Activated T-cell treated with anti-CD3 and anti-CD28 coated beads, Interleukin-2, amount 50 U/mL, for 4 hours (primary cell): ENCODE results near the gene PHKA2. TPM values are rescaled to one million over a fixed set of nuclear protein-coding genes. Genes with fewer than 3 reads are reported as not detected.
"Not testable (repeated sequence)": the region's sequence is repeated elsewhere in the genome, so short reads cannot be mapped to it uniquely, and the experiment has no call there.

Experiments used
- ATAC-seq, 2 donors: fragments of 200-7000 bp; cut with Tn5 transposase; one replicate each; pipeline ENCODE4 v1.10.0; 2021
- DNase-seq: peaks from one replicate; pipeline ENCODE4 v3.0.0-alpha.2; 2020
- H3K27me3 Mint-ChIP-seq: one replicate; pipeline ENCODE4 v1.8.0; 2021; ENCODE audit warnings: low read depth, mixed read lengths
- H3K36me3 Mint-ChIP-seq: one replicate; pipeline ENCODE4 v1.8.0; 2022; ENCODE audit warnings: mixed read lengths; ENCODE audit not compliant: insufficient read depth
- H3K4me1 Mint-ChIP-seq: one replicate; pipeline ENCODE4 v1.8.0; 2021; ENCODE audit warnings: low read depth, mixed read lengths
- H3K4me3 Mint-ChIP-seq: one replicate; pipeline ENCODE4 v1.8.0; 2021; ENCODE audit warnings: mild to moderate bottlenecking, moderate library complexity, mixed read lengths
- H3K9me3 Mint-ChIP-seq: one replicate; pipeline ENCODE4 v1.8.0; 2021; ENCODE audit warnings: mixed read lengths
- total RNA-seq, 3 donors: library from RNA; stranded (reverse); gene quantifications; one replicate each; pipeline ENCODE4 v1.2.1, GENCODE V29; 2021

The PHKA2 gene, protein sequence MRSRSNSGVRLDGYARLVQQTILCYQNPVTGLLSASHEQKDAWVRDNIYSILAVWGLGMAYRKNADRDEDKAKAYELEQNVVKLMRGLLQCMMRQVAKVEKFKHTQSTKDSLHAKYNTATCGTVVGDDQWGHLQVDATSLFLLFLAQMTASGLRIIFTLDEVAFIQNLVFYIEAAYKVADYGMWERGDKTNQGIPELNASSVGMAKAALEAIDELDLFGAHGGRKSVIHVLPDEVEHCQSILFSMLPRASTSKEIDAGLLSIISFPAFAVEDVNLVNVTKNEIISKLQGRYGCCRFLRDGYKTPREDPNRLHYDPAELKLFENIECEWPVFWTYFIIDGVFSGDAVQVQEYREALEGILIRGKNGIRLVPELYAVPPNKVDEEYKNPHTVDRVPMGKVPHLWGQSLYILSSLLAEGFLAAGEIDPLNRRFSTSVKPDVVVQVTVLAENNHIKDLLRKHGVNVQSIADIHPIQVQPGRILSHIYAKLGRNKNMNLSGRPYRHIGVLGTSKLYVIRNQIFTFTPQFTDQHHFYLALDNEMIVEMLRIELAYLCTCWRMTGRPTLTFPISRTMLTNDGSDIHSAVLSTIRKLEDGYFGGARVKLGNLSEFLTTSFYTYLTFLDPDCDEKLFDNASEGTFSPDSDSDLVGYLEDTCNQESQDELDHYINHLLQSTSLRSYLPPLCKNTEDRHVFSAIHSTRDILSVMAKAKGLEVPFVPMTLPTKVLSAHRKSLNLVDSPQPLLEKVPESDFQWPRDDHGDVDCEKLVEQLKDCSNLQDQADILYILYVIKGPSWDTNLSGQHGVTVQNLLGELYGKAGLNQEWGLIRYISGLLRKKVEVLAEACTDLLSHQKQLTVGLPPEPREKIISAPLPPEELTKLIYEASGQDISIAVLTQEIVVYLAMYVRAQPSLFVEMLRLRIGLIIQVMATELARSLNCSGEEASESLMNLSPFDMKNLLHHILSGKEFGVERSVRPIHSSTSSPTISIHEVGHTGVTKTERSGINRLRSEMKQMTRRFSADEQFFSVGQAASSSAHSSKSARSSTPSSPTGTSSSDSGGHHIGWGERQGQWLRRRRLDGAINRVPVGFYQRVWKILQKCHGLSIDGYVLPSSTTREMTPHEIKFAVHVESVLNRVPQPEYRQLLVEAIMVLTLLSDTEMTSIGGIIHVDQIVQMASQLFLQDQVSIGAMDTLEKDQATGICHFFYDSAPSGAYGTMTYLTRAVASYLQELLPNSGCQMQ
- total RNA-seq: 10 to 100 TPM; 14.1 to 17.5 (median 14.8) TPM

DNA sequence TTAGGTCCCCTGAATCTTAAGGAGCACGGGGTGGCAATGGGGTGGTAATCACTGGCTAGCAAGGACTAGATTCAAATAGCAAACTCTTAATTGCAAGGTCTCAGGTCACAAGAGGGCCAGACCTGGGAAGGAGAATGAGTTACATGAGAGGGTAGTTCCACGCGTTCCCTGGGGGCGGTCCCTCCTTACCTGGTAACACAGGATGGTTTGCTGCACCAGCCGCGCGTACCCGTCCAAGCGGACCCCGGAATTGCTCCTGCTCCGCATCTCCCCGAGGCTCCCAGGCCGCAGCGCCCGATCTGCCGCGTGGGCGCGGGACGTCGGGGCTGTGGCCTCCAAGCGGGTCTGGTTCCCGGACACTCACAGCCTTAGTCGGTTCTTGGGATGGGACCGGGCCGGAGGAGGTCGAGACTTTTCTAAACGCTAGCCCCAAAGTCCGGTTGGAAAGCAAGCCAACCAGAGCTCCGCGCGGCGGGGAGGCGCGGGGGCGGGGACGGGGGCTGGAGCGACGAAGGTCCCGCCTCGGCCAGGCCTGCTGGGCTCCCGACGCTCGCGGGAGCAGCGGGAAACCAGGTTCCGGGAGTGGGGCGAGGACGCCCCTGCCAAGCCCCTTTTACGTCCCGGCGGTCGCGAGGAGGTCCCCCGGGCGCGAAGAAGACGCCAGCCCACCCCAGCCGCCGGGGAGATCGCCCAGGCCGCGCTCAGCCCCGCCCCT is at the start of gene PHKA2:
PHKA2 (minus strand) TSS at position 449 of the 715 bp plus-strand sequence; CDS start at position 267, 182 bp downstream.
- H3K9me3 Mint-ChIP-seq: no peaks in the 10 kb centered on the region
- ATAC-seq: peak; percentile 38 to 39
- no peaks in the 10 kb centered on the region for H3K36me3 Mint-ChIP-seq
- no peaks in the 10 kb centered on the region for H3K27me3 Mint-ChIP-seq
- H3K4me3 Mint-ChIP-seq: peak within 1 kb of the TSS; percentile 84
- DNase-seq: peak; percentile 8
- H3K4me1 Mint-ChIP-seq: peaks cover 10% of the 10 kb centered on the region

DNA sequence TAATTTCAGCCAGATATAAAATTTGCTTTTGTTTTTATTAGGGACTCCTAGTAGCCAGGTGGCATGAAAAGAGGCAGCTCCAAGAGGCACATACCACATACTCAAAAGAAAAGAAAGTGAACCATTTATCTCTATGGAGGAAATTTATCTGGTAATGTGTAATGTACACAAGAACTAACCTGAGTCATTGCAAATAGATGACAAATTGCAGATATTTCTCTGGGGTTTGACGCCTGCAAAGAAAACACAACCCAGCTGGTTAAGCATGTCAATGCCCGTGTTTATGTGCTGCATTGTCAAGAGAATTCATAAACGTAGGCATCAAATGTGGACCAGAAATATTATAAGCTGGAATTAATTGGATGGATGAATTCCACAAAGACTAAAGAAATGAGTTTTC is 46.9 kb upstream of the PHKA2 start:
- H3K27me3 Mint-ChIP-seq: no peaks in the 10 kb centered on the region
- no peaks in the 10 kb centered on the region for H3K4me1 Mint-ChIP-seq
- H3K9me3 Mint-ChIP-seq: no peaks in the 10 kb centered on the region

DNA sequence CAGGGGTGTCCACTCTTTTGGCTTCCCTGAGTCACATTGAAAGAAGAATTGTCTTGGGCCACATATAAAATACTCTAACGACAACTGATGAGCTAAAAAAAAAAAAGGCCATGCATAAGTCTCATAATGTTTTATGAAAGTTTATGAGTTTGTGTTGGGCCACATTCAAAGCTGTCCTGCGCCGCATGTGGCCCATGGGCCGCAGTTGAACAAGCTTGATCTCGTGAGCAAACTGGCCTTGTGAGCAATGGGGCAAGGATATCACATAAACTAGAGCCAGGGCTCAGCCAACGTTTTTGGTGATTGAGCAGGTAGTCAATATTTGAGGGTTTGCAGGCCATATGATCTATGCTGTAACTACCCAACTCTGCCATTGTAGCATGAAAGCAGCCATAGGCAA is 44.6 kb upstream of the PHKA2 start:
- Mint-ChIP-seq H3K36me3 (no peaks in the 10 kb centered on the region), H3K9me3 (no peaks in the 10 kb centered on the region), H3K4me3 (no peak overlapping the region), H3K27me3 (no peaks in the 10 kb centered on the region), H3K4me1 (no peaks in the 10 kb centered on the region)
- no peak for ATAC-seq
- DNase-seq: no peak

More for the DNA sequence above, 46.9 kb upstream of the PHKA2 start:
- ATAC-seq (no peak), DNase-seq (no peak)
- Mint-ChIP-seq H3K4me3 (no peak overlapping the region), H3K36me3 (no peaks in the 10 kb centered on the region)

DNA sequence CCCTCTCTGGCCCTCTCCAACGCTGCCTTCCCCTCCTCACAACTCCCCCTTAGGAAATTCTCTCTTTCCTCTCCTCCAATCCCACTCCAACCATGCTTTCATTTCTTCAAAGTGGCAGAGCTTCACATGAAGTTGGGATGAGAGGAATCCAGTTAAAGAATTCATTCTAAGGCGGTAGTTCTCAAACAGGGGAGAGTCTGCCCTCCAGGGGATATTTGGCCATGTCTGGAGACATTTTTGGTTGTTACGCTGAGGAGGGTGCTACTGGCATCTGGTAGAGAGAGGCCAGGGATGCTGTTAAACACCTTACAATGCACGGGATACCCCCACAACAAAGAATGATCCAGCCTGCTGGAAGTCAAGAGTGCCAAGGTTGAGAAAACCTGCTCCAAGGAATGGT is 40.5 kb upstream of the PHKA2 start:
- ATAC-seq: no peak
- no peak for DNase-seq
- Mint-ChIP-seq H3K9me3 (no peaks in the 10 kb centered on the region), H3K36me3 (no peaks in the 10 kb centered on the region), H3K4me3 (no peak overlapping the region), H3K27me3 (no peaks in the 10 kb centered on the region), H3K4me1 (no peaks in the 10 kb centered on the region)

DNA sequence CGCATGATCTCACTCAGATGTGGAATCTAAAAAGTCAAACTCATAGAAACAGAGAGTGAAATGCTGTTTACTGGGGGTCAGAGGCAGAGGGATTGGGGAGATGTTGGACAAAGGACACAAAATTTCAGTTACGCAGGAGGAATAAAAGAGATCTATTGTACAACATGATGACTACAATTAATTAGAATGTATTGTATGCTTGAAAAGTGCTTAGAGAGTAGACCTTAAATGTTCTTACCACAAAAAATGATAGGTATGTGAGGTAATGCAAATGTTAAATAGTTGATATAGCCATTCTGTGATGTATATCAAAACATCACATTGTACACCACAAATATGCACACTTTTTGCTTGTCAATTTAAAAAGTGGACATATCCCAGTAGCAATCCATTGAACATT is 36.1 kb upstream of the PHKA2 start:
- no peaks in the 10 kb centered on the region for H3K9me3 Mint-ChIP-seq
- no peaks in the 10 kb centered on the region for H3K36me3 Mint-ChIP-seq
- no peaks in the 10 kb centered on the region for H3K4me1 Mint-ChIP-seq
- no peak overlapping the region for H3K4me3 Mint-ChIP-seq
- DNase-seq (no peak), ATAC-seq (no peak)
- no peaks in the 10 kb centered on the region for H3K27me3 Mint-ChIP-seq

DNA sequence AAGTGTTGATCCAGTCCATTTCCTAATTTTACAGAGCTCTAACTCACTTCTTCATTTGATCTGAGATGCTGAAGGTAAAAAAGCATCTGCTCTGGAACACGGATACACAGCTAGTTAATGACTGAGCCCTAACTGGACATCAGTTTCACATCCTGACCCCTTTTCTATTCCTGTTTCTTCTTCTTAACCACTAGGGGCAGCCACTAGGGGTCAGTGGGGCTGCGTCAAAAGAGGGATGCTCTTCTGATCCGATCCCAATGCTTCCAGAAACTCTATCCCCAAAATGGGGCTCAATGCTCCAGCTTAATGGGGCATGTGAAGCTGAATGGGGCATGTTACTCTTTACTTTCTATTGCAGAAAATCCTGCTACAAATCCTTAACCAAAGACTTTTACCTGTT is 33.4 kb upstream of the PHKA2 start:
- DNase-seq: no peak
- ATAC-seq: no peak
- Mint-ChIP-seq H3K36me3 (no peaks in the 10 kb centered on the region), H3K27me3 (no peaks in the 10 kb centered on the region), H3K4me3 (no peak overlapping the region), H3K4me1 (no peaks in the 10 kb centered on the region), H3K9me3 (no peaks in the 10 kb centered on the region)

DNA sequence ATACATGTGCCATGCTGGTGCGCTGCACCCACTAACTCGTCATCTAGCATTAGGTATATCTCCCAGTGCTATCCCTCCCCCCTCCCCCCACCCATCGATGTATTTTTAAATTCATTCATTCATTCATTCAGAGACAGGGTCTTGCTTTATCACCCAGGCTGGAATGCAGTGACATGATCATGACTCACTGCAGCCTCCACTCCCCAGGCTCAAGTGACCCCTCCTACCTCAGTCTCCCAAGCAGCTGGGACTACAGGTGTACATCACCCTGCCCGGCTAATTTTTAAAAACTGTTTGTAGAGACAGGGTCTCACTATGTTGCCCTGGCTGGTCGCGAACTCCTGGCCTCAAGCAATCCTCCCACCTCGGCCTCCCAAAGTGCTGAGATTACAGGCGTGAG is 32.7 kb upstream of the PHKA2 start:
- not testable (repeated sequence) for H3K36me3 Mint-ChIP-seq, H3K4me3 Mint-ChIP-seq, H3K4me1 Mint-ChIP-seq, ATAC-seq, H3K9me3 Mint-ChIP-seq, H3K27me3 Mint-ChIP-seq, DNase-seq

DNA sequence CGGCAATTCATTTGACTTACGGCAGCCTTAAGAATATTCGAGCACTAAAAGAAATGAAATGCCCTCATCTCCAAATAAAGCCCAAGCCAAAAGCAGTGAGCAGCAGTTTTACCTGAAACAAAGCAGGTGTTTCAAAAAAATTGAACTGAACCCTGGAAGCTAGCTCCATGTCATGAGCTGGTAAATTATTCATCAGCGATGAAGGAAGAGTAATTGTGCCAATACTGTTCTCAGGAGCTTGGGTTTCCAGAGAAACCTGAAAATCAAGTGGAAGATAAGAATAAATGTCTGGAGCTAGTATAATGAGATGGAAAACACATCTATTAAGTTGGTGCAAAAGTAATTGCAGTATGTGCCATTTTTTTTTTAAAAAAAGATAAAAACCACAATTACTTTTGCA is 24.0 kb upstream of the PHKA2 start:
- DNase-seq (no peak), ATAC-seq (no peak)
- H3K4me1 Mint-ChIP-seq: no peaks in the 10 kb centered on the region
- no peaks in the 10 kb centered on the region for H3K36me3 Mint-ChIP-seq
- H3K27me3 Mint-ChIP-seq: no peaks in the 10 kb centered on the region
- no peaks in the 10 kb centered on the region for H3K9me3 Mint-ChIP-seq
- H3K4me3 Mint-ChIP-seq: no peak overlapping the region

DNA sequence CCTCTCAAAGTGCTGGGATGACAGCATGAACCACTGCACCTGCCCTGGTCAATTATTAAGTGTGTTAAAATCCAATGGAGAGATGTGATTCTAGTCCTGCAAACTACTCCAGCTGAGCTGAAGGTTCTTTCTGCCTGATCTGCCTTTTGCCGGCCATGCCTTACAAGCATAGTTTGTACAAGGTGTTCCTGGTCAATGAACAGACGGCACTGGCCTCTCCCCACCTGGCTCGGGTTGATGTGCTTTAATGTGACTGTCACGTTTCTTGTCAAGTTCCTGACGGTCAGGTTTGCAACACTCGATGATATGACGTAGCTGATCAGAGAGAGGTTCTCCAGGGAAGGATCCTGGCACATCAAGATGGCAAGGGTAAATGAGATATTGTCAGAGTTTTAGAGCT is 23.1 kb upstream of the PHKA2 start:
- Mint-ChIP-seq H3K4me1 (no peaks in the 10 kb centered on the region), H3K4me3 (no peak overlapping the region), H3K27me3 (no peaks in the 10 kb centered on the region), H3K9me3 (no peaks in the 10 kb centered on the region), H3K36me3 (no peaks in the 10 kb centered on the region)
- no peak for ATAC-seq
- no peak for DNase-seq

DNA sequence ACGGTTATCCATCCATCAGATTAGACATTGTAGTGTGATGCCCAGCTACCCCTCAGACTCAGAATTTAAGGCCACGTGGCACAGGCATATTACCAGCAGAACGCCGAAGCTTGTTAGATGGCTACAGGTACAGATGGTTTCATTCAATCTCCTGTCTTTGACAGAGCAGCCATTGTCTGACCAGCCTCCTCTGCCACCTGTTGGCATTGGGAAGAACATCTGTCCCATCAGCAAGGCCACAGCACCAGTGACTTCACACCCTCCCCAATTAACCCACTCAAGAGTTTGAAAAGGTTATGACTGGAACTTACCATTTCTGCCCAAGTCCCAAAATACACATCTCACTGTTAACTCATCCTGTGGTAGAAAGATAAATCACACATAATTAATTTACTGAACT is 22.0 kb upstream of the PHKA2 start:
- Mint-ChIP-seq H3K9me3 (no peaks in the 10 kb centered on the region), H3K36me3 (no peaks in the 10 kb centered on the region), H3K4me1 (no peaks in the 10 kb centered on the region), H3K27me3 (no peaks in the 10 kb centered on the region), H3K4me3 (no peak overlapping the region)
- DNase-seq (no peak), ATAC-seq (no peak)

DNA sequence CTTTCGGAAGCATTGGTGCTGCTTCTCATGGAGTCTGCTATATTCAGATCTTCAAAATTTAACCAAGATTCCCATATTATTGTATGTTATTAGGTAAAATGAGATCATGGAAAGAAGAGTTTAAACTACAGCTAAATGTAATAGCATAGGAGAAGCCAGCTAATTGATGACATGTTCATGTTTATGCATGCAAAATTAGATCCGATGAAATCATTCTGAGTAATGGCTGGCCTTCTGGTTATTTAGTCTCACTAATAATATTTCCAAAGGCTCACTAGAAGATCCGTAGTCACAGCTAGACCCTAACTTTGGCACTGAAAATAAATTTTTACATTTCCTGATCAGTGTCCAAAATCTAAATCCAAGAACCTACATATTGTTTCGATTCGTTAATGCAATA is 19.8 kb upstream of the PHKA2 start:
- no peaks in the 10 kb centered on the region for H3K36me3 Mint-ChIP-seq
- ATAC-seq (no peak), DNase-seq (no peak)
- no peaks in the 10 kb centered on the region for H3K4me1 Mint-ChIP-seq
- no peaks in the 10 kb centered on the region for H3K27me3 Mint-ChIP-seq
- no peak overlapping the region for H3K4me3 Mint-ChIP-seq
- no peaks in the 10 kb centered on the region for H3K9me3 Mint-ChIP-seq

DNA sequence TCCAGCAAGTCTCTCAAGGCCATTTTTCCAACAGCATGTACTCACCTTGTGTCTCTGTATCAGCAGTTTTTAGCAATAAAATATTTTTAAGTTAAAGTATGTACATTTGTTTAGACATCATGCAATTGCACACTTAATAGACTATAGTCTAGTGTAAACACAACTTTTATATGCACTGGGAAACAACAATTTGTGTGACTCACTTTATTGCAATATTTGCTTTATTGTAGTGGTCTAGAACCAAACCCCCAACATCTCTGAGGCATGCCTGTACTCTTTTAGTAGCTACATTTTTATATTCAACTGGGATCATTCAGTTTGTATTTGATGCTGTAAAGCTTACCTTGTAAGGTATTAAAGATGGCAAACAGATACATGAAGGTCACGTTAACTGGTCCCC is 14.7 kb upstream of the PHKA2 start:
- Mint-ChIP-seq H3K4me1 (no peaks in the 10 kb centered on the region), H3K4me3 (no peak overlapping the region), H3K9me3 (no peaks in the 10 kb centered on the region), H3K27me3 (no peaks in the 10 kb centered on the region), H3K36me3 (no peaks in the 10 kb centered on the region)
- DNase-seq (no peak), ATAC-seq (no peak)

DNA sequence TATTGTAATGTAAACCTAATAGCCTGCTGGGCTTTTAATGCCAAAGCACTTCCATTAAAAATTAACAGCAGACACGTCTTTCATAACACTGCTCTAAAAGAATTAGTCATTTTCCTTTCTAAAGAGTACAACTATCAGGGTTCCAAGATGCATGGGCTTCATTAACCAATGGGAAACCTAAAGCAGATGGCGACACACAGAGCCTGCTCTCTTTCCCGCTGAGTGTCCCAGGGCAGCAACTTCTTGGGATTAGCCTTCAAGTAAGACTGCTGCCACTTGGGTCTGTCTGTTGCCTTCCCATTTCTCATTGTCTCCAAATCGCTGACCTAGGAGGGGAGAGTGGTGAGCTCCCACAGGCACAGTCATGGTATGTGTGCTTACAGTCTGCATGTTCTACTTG is 14.0 kb upstream of the PHKA2 start:
- DNase-seq (no peak), ATAC-seq (no peak)
- H3K4me3 Mint-ChIP-seq: no peak overlapping the region
- H3K27me3 Mint-ChIP-seq: no peaks in the 10 kb centered on the region
- H3K4me1 Mint-ChIP-seq: no peaks in the 10 kb centered on the region
- H3K9me3 Mint-ChIP-seq: no peaks in the 10 kb centered on the region
- H3K36me3 Mint-ChIP-seq: no peaks in the 10 kb centered on the region

DNA sequence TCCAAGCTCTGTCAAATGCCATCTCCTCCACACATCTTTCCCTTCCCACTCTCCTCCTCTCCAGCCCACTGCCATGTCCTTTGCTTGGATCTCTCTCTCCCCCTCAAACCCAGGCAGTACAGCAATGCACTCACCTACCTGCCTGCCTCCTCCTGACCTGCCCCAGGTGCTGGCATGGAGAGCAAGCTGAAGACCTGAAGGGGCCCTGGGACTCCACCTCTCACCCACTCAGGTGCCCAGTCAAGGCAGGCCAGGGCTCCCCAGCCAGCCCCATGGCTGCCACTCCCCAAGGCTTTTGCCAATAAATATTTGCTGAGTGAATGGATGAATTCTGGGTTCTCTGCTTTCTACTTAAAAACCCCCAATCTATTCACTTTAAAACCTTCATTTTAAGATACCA is 12.6 kb upstream of the PHKA2 start:
- ATAC-seq (no peak), DNase-seq (no peak)
- Mint-ChIP-seq H3K4me3 (no peak overlapping the region), H3K27me3 (no peaks in the 10 kb centered on the region), H3K4me1 (no peaks in the 10 kb centered on the region), H3K36me3 (no peaks in the 10 kb centered on the region), H3K9me3 (no peaks in the 10 kb centered on the region)
